Neural crest cell (in vitro differentiated cells): ENCODE measurements around the gene XCL1. TPM values are rescaled to one million over a fixed set of nuclear protein-coding genes. Genes with fewer than 3 reads are reported as not detected.
A peak's percentile ranks its signal among the peaks of the same experiment; 100 is the strongest.

Experiments
- DNase-seq: peaks from one replicate; pipeline ENCODE4 v3.0.0; 2021; ENCODE audit warnings: low read depth, mixed read lengths, low spot score
- H3K27ac Mint-ChIP-seq: one replicate; pipeline ENCODE4 v1.8.0; 2021; ENCODE audit warnings: mild to moderate bottlenecking, mixed read lengths; ENCODE audit not compliant: unreplicated experiment
- H3K27me3 Mint-ChIP-seq: 2 replicates; pipeline ENCODE4 v1.8.0; 2021; ENCODE audit warnings: low read depth, mild to moderate bottlenecking, mixed read lengths
- H3K36me3 Mint-ChIP-seq: 2 replicates; pipeline ENCODE4 v1.8.0; 2021; ENCODE audit warnings: low read depth, mild to moderate bottlenecking, mixed read lengths
- H3K4me1 Mint-ChIP-seq: 2 replicates; pipeline ENCODE4 v1.8.0; 2021; ENCODE audit warnings: mixed read lengths
- H3K4me3 Mint-ChIP-seq: one replicate; pipeline ENCODE4 v1.8.0; 2021; ENCODE audit warnings: mild to moderate bottlenecking, mixed read lengths
- H3K9me3 Mint-ChIP-seq: 2 replicates; pipeline ENCODE4 v1.8.0; 2021; ENCODE audit warnings: mixed read lengths
- CTCF ChIP-seq: fragments of 200-600 bp; sonication (generic); conservative IDR thresholded peaks from 2 replicates; pipeline ENCODE4 v1.5.0; 2021; ENCODE audit warnings: antibody characterized with exemption, mild to moderate bottlenecking
- total RNA-seq: library from RNA; stranded (reverse); gene quantifications from 2 replicates; pipeline ENCODE4 v1.2.1, GENCODE V29; 2021

Gene XCL1
- total RNA-seq, 1 donor from 2014 or later = not detected

- Mint-ChIP-seq H3K36me3 (no peaks in the 10 kb centered on the region), H3K9me3 (no peaks in the 10 kb centered on the region), H3K27me3 (peaks cover 5% of the 10 kb centered on the region)
These were observed 21.7 kb downstream of the XCL1 start for GRCh38 chr1:168598125-168598524.

GRCh38 chr1:168598892-168599291 is 22.5 kb downstream of the XCL1 start:
- H3K27ac Mint-ChIP-seq = no peak overlapping the region
- TF ChIP-seq CTCF = no peak
- H3K4me3 Mint-ChIP-seq = no peak overlapping the region
- H3K36me3 Mint-ChIP-seq = no peaks in the 10 kb centered on the region
- no peaks in the 10 kb centered on the region for H3K4me1 Mint-ChIP-seq
- peaks cover 5% of the 10 kb centered on the region for H3K27me3 Mint-ChIP-seq
- no peak for DNase-seq
- H3K9me3 Mint-ChIP-seq = no peaks in the 10 kb centered on the region

More at GRCh38 chr1:168598125-168598524, 21.7 kb downstream of the XCL1 start:
- no peak for TF ChIP-seq CTCF
- Mint-ChIP-seq H3K4me1 (no peaks in the 10 kb centered on the region), H3K27ac (no peak overlapping the region), H3K4me3 (no peak overlapping the region)
- no peak for DNase-seq

DNA sequence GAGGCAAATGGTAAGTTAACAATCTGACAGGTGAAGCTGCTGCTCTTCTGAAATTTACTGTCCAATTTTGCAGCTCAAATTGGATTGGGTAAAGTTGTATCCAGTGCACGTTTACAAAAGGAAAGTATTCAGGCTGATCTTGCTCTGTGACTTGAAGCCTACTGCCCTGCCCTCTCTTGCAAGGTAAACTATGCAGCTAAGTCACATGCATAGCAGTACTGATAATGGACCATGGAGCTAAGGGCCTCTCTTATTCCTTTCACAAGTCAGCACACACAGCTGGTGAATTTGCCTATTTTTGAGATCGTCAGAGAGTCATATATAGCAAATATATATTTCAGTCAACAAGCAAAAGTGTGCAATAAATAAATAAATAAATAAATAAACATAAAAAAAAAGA is 23.2 kb downstream of the XCL1 start:
- no peaks in the 10 kb centered on the region for H3K9me3 Mint-ChIP-seq
- no peak for DNase-seq
- H3K4me1 Mint-ChIP-seq = no peaks in the 10 kb centered on the region
- H3K27me3 Mint-ChIP-seq = peaks cover 5% of the 10 kb centered on the region
- H3K27ac Mint-ChIP-seq = no peak overlapping the region
- TF ChIP-seq CTCF = no peak
- H3K4me3 Mint-ChIP-seq = no peak overlapping the region
- H3K36me3 Mint-ChIP-seq = no peaks in the 10 kb centered on the region

GRCh38 chr1:168601051-168601450 is 24.6 kb downstream of the XCL1 start:
- H3K4me3 Mint-ChIP-seq = no peak overlapping the region
- H3K4me1 Mint-ChIP-seq = no peaks in the 10 kb centered on the region
- peaks cover 5% of the 10 kb centered on the region for H3K27me3 Mint-ChIP-seq
- TF ChIP-seq CTCF = no peak
- H3K27ac Mint-ChIP-seq = no peak overlapping the region
- H3K9me3 Mint-ChIP-seq = no peaks in the 10 kb centered on the region
- H3K36me3 Mint-ChIP-seq = no peaks in the 10 kb centered on the region
- DNase-seq = no peak

GRCh38 chr1:168603501-168604110 is 27.2 kb downstream of the XCL1 start:
- peak; percentile 72 for DNase-seq
- peak; percentile 86 for TF ChIP-seq CTCF
- Mint-ChIP-seq H3K27ac (no peak overlapping the region), H3K4me3 (no peak overlapping the region), H3K27me3 (peaks cover 5% of the 10 kb centered on the region), H3K9me3 (no peaks in the 10 kb centered on the region), H3K36me3 (no peaks in the 10 kb centered on the region), H3K4me1 (no peaks in the 10 kb centered on the region)
